ENCODE data around the gene SBK2. TPM values are rescaled to one million over a fixed set of nuclear protein-coding genes. Genes with fewer than 3 reads are reported as not detected.
A peak's percentile ranks its signal among the peaks of the same experiment; 100 is the strongest.
"Not testable (repeated sequence)": the region's sequence is repeated elsewhere in the genome, so short reads cannot be mapped to it uniquely, and the experiment has no call there.

Gene SBK2
- total RNA-seq, 1 donor from 2014 or later: 0.56 TPM

DNA sequence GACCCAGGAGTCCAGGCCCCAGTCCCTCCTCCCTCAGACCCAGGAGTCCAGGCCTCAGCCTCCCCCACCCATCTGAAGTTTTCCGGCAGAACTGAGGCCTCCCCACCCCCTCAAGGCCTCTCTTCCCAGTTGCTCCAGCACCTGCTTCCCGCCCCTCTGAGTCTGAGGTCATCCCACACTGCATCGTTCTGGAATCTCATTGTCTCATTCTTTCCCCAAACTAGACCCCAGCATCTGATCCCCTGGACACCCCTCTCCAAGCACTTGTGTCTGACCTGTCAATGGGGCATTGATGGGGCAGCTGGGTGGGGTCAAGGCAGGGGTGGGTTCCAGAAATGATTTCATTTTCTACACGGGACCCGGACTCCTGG is 793 bp upstream of the SBK2 start:
- peak overlapping the region; percentile 66 for H3K27ac Mint-ChIP-seq
- no peak for DNase-seq (ENCODE audit: low spot score in 2 of 2, unreplicated experiment in 2 of 2)
- TF ChIP-seq, protein P1, sequence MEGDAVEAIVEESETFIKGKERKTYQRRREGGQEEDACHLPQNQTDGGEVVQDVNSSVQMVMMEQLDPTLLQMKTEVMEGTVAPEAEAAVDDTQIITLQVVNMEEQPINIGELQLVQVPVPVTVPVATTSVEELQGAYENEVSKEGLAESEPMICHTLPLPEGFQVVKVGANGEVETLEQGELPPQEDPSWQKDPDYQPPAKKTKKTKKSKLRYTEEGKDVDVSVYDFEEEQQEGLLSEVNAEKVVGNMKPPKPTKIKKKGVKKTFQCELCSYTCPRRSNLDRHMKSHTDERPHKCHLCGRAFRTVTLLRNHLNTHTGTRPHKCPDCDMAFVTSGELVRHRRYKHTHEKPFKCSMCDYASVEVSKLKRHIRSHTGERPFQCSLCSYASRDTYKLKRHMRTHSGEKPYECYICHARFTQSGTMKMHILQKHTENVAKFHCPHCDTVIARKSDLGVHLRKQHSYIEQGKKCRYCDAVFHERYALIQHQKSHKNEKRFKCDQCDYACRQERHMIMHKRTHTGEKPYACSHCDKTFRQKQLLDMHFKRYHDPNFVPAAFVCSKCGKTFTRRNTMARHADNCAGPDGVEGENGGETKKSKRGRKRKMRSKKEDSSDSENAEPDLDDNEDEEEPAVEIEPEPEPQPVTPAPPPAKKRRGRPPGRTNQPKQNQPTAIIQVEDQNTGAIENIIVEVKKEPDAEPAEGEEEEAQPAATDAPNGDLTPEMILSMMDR (IDR thresholded peaks at IDR 0.05; ENCODE audit: unreplicated experiment): no peak

GRCh38 chr19:55536366-55536765 is 567 bp downstream of the SBK2 start:
- H3K9me3 Mint-ChIP-seq: no peaks in the 10 kb centered on the region

More for the DNA sequence above, 793 bp upstream of the SBK2 start:
- H3K4me1 Mint-ChIP-seq: peaks cover 5% of the 10 kb centered on the region
- H3K9me3 Mint-ChIP-seq: peaks cover 5% of the 10 kb centered on the region
- H3K27me3 Mint-ChIP-seq (ENCODE audit: low read depth): peaks cover 5% of the 10 kb centered on the region
- no peak overlapping the region for H3K4me3 Mint-ChIP-seq
- H3K36me3 Mint-ChIP-seq: no peaks in the 10 kb centered on the region

GRCh38 chr19:55535965-55536350 is 975 bp downstream of the SBK2 start:
- Mint-ChIP-seq H3K27me3 (ENCODE audit: low read depth) (no peaks in the 10 kb centered on the region), H3K4me1 (peaks cover 5% of the 10 kb centered on the region), H3K36me3 (no peaks in the 10 kb centered on the region), H3K27ac (no peak overlapping the region), H3K9me3 (no peaks in the 10 kb centered on the region), H3K4me3 (no peak overlapping the region)
- no peak for DNase-seq (ENCODE audit: low spot score in 2 of 2, unreplicated experiment in 2 of 2)
- TF ChIP-seq, protein P1 (IDR thresholded peaks at IDR 0.05; ENCODE audit: unreplicated experiment): no peak

More at GRCh38 chr19:55536366-55536765, 567 bp downstream of the SBK2 start:
- DNase-seq (ENCODE audit: low spot score in 2 of 2, unreplicated experiment in 2 of 2): no peak
- Mint-ChIP-seq H3K4me3 (no peak overlapping the region), H3K27me3 (ENCODE audit: low read depth) (no peaks in the 10 kb centered on the region), H3K4me1 (peaks cover 5% of the 10 kb centered on the region), H3K27ac (no peak overlapping the region), H3K36me3 (no peaks in the 10 kb centered on the region)
- TF ChIP-seq, protein P1 (IDR thresholded peaks at IDR 0.05; ENCODE audit: unreplicated experiment): no peak

DNA sequence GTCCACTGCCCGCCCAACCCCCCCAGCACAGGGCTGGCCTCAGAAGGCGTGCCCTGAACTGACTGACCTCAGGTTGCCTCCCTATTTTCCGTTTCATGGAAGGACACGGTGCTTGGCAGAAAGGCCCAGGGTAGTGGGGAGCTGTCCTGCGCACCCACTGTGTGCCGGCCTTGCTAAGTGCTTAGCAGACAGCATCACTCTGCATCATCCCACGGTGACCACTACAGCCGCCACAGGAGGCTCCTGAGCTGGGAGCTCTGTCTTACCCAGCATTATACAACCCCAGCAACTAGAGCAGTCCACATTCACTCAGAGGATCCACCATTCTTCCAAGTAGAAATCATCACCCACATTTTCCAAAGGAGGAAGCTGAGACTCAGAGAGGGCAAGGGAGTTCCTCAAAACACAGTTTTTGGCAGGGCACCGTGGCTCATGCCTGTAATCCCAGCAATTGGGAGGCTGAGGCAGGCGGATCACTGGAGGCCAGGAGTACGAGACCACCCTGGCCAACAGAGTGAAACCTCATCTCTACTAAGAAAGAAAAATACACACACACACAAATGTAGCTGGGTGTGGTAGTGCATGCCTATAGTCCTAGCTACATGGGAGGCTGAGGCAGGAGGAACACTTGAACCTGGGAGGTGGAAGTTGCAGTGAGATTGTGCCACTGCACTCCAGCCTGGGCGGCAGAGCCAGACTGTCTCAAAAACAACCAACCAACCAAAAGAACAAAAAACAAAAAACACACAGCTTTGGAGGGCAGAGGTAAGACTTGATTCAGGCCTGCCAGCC is 1.6 kb downstream of the SBK2 start:
- Mint-ChIP-seq H3K9me3 (no peaks in the 10 kb centered on the region), H3K27me3 (ENCODE audit: low read depth) (no peaks in the 10 kb centered on the region), H3K27ac (no peak overlapping the region), H3K4me1 (peaks cover 5% of the 10 kb centered on the region), H3K4me3 (no peak overlapping the region), H3K36me3 (no peaks in the 10 kb centered on the region)
- TF ChIP-seq, protein P1 (IDR thresholded peaks at IDR 0.05; ENCODE audit: unreplicated experiment): no peak
- DNase-seq (ENCODE audit: low spot score in 2 of 2, unreplicated experiment in 2 of 2): no peak

GRCh38 chr19:55534280-55534679 is 2.7 kb downstream of the SBK2 start:
- not testable (repeated sequence) for H3K36me3 Mint-ChIP-seq; H3K4me3 Mint-ChIP-seq; DNase-seq (ENCODE audit: low spot score in 2 of 2, unreplicated experiment in 2 of 2); H3K27ac Mint-ChIP-seq; H3K27me3 Mint-ChIP-seq (ENCODE audit: low read depth); H3K9me3 Mint-ChIP-seq; H3K4me1 Mint-ChIP-seq

- Mint-ChIP-seq H3K9me3 (no peaks in the 10 kb centered on the region), H3K4me1 (no peaks in the 10 kb centered on the region), H3K27ac (no peak overlapping the region), H3K4me3 (no peak overlapping the region), H3K36me3 (no peaks in the 10 kb centered on the region), H3K27me3 (ENCODE audit: low read depth) (no peaks in the 10 kb centered on the region)
- DNase-seq (ENCODE audit: low spot score in 2 of 2, unreplicated experiment in 2 of 2): no peak
- TF ChIP-seq, protein P1 (IDR thresholded peaks at IDR 0.05; ENCODE audit: unreplicated experiment): no peak
These were observed 5.9 kb downstream of the SBK2 start for GRCh38 chr19:55530996-55531395.
